Neural cell (in vitro differentiated cells): Measurements from ENCODE around the gene PIK3R6. TPM values are rescaled to one million over a fixed set of nuclear protein-coding genes. Genes with fewer than 3 reads are reported as not detected.

Experiments used
- H2AFZ ChIP-seq: fragments of 200-600, 300-800 bp; sonication (generic), shearing (Covaris generic); 2 replicates; pipeline ENCODE4 v1.6.0; 2014; ENCODE audit warnings: low read depth, mild to moderate bottlenecking, antibody characterized with exemption, low read length, moderate library complexity
- H3F3A ChIP-seq: fragments of 200-600 bp; shearing (Covaris generic); 2 replicates; pipeline ENCODE4 v1.6.1; 2016; ENCODE audit warnings: mild to moderate bottlenecking, moderate library complexity, mixed read lengths, antibody characterized with exemption, low read length; ENCODE audit not compliant: insufficient read depth, poor library complexity, severe bottlenecking
- H3K27ac ChIP-seq: fragments of 200-600, 300-800 bp; sonication (generic), shearing (Covaris generic); 2 replicates; pipeline ENCODE4 v1.5.1; 2014; ENCODE audit warnings: mild to moderate bottlenecking, low read length, moderate library complexity
- H3K27me3 ChIP-seq: fragments of 300-800, 200-600 bp; sonication (generic), shearing (Covaris generic); 2 replicates; pipeline ENCODE4 v1.6.0; 2014; ENCODE audit warnings: mild to moderate bottlenecking, low read depth, low read length, moderate library complexity; ENCODE audit not compliant: insufficient read depth
- H3K36me3 ChIP-seq: fragments of 300-800, 200-600 bp; sonication (generic), shearing (Covaris generic); 2 replicates; pipeline ENCODE4 v1.5.1; 2014; ENCODE audit warnings: mild to moderate bottlenecking, antibody characterized with exemption, low read length, moderate library complexity; ENCODE audit not compliant: insufficient read depth
- H3K4me2 ChIP-seq: fragments of 300-800, 200-600 bp; sonication (generic), shearing (Covaris generic); 2 replicates; pipeline ENCODE4 v1.6.0; 2014; ENCODE audit warnings: mild to moderate bottlenecking, low read length
- H3K4me3 ChIP-seq: fragments of 300-800, 200-600 bp; sonication (generic), shearing (Covaris generic); 2 replicates; pipeline ENCODE4 v1.5.1; 2014; ENCODE audit warnings: mild to moderate bottlenecking, low read length, moderate library complexity
- H3K79me2 ChIP-seq: fragments of 200-600 bp; shearing (Covaris generic); replicated peaks from 2 replicates; pipeline ENCODE4 v1.6.0; 2014; ENCODE audit warnings: mild to moderate bottlenecking, low read length, moderate library complexity; ENCODE audit not compliant: insufficient read depth
- H3K9ac ChIP-seq: fragments of 300-800, 200-600 bp; sonication (generic), shearing (Covaris generic); 2 replicates; pipeline ENCODE4 v1.6.1; 2016; ENCODE audit warnings: mild to moderate bottlenecking, low read length, mixed read lengths
- H3K9me2 ChIP-seq: fragments of 200-600 bp; shearing (Covaris generic); 2 replicates; pipeline ENCODE4 v1.6.1; 2016; ENCODE audit warnings: mild to moderate bottlenecking, low read length, mixed read lengths; ENCODE audit not compliant: insufficient read depth
- H3K9me3 ChIP-seq: fragments of 200-600, 300-800 bp; sonication (generic), shearing (Covaris generic); 2 replicates; pipeline ENCODE4 v1.6.1; 2016; ENCODE audit warnings: mild to moderate bottlenecking, mixed run types, low read length, moderate library complexity, mixed read lengths
- H4K20me1 ChIP-seq: fragments of 200-600 bp; shearing (Covaris generic); 2 replicates; pipeline ENCODE4 v1.6.1; 2016; ENCODE audit warnings: mild to moderate bottlenecking, mixed run types; ENCODE audit not compliant: insufficient read depth
- EP300 ChIP-seq: fragments of 450-650 bp; conservative IDR thresholded peaks from 2 replicates; pipeline ENCODE4 v1.6.1; 2014; ENCODE audit warnings: antibody characterized with exemption, mild to moderate bottlenecking, moderate library complexity; ENCODE audit not compliant: poor library complexity, severe bottlenecking
- EZH2 ChIP-seq: fragments of 200-600, 300-800 bp; shearing (Covaris generic), sonication (generic); IDR thresholded peaks from 2 replicates; pipeline ENCODE4 v1.6.1; 2014; ENCODE audit warnings: antibody characterized with exemption, low read length, borderline replicate concordance, mild to moderate bottlenecking; ENCODE audit not compliant: insufficient read depth, poor library complexity, severe bottlenecking
- MXI1 ChIP-seq: fragments of 450-650 bp; conservative IDR thresholded peaks from 2 replicates; pipeline ENCODE4 v1.6.1; 2014; ENCODE audit warnings: antibody characterized with exemption, mild to moderate bottlenecking; ENCODE audit not compliant: poor library complexity, severe bottlenecking
- POLR2AphosphoS5 ChIP-seq: IDR thresholded peaks from 2 replicates; pipeline ENCODE4 v1.6.1; 2012
- RAD21 ChIP-seq: fragments of 450-650 bp; conservative IDR thresholded peaks from 2 replicates; pipeline ENCODE4 v1.6.1; 2014; ENCODE audit warnings: antibody characterized with exemption, mild to moderate bottlenecking, moderate library complexity
- SMC3 ChIP-seq: fragments of 450-650 bp; conservative IDR thresholded peaks from 2 replicates; pipeline ENCODE4 v1.6.1; 2014; ENCODE audit warnings: antibody characterized with exemption, mild to moderate bottlenecking, moderate library complexity; ENCODE audit not compliant: poor library complexity
- TAF1 ChIP-seq: IDR thresholded peaks from 2 replicates; pipeline ENCODE4 v1.6.1; 2012; ENCODE audit warnings: low read depth
- polyA plus RNA-seq: library from polyadenylated mRNA; depleted of rRNA; stranded (reverse); fragments of >200 nt; gene quantifications from 2 replicates; pipeline ENCODE4 v1.2.3, GENCODE V29; 2014
- TF ChIP-seq, protein P1 (sequence below): fragments of 450-650 bp; IDR thresholded peaks from 2 replicates; pipeline ENCODE4 v1.5.1; 2014; ENCODE audit warnings: antibody characterized with exemption, mild to moderate bottlenecking, moderate library complexity; ENCODE audit not compliant: poor library complexity, severe bottlenecking
- TF ChIP-seq, protein P2 (sequence below): IDR thresholded peaks from 2 replicates; pipeline ENCODE4 v1.6.1; 2012; ENCODE audit warnings: borderline replicate concordance

PIK3R6 gene
- polyA plus RNA-seq, 1 donor from 2014 or later: not detected

DNA sequence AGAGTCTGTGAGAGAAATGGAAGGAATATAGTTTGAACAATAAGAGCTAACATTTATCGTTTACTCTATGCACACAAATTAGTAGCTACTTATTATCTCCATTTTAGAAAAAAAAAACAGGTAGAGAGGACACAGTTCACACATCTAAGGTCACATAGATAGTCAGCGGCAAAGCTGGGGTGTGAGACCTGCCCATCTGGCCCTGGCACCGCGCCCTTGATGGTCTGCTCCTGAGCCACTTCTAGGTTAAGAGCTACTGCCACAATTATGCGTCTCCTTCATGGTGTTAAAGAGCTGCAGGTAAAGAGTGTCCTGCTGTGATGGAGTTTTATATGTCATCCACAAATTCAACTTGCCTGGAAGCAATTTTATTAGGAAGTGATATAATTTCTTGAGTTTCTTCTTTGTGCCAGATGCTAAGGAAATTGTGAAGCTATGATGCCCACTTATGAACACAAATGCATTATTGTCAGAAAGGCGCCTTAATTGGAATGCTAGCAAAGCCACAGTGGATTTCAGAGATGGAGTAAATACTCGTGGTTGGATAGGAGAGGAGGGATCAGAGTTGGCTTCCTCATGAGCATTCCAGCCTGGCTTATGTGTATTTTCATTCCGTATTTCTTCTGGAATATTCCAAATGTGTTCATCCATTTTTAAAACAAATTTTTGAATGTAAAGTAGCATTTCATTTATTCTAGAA lies 47.0 kb downstream of the PIK3R6 start:
- H3K9me3 ChIP-seq: no peaks in the 10 kb centered on the region
- no peak overlapping the region for H3K9ac ChIP-seq
- no peak overlapping the region for H2AFZ ChIP-seq
- no peaks in the 10 kb centered on the region for H3F3A ChIP-seq
- H3K27me3 ChIP-seq: no peaks in the 10 kb centered on the region
- TF ChIP-seq SMC3: no peak
- TF ChIP-seq RAD21: no peak
- no peak for TF ChIP-seq POLR2AphosphoS5
- TF ChIP-seq, protein P1, sequence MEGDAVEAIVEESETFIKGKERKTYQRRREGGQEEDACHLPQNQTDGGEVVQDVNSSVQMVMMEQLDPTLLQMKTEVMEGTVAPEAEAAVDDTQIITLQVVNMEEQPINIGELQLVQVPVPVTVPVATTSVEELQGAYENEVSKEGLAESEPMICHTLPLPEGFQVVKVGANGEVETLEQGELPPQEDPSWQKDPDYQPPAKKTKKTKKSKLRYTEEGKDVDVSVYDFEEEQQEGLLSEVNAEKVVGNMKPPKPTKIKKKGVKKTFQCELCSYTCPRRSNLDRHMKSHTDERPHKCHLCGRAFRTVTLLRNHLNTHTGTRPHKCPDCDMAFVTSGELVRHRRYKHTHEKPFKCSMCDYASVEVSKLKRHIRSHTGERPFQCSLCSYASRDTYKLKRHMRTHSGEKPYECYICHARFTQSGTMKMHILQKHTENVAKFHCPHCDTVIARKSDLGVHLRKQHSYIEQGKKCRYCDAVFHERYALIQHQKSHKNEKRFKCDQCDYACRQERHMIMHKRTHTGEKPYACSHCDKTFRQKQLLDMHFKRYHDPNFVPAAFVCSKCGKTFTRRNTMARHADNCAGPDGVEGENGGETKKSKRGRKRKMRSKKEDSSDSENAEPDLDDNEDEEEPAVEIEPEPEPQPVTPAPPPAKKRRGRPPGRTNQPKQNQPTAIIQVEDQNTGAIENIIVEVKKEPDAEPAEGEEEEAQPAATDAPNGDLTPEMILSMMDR: no peak
- H3K27ac ChIP-seq: no peak overlapping the region
- H3K36me3 ChIP-seq: no peaks in the 10 kb centered on the region
- no peaks in the 10 kb centered on the region for H4K20me1 ChIP-seq
- no peak overlapping the region for H3K4me3 ChIP-seq
- no peak overlapping the region for H3K4me2 ChIP-seq
- no peaks in the 10 kb centered on the region for H3K79me2 ChIP-seq
- H3K9me2 ChIP-seq: no peaks in the 10 kb centered on the region

DNA sequence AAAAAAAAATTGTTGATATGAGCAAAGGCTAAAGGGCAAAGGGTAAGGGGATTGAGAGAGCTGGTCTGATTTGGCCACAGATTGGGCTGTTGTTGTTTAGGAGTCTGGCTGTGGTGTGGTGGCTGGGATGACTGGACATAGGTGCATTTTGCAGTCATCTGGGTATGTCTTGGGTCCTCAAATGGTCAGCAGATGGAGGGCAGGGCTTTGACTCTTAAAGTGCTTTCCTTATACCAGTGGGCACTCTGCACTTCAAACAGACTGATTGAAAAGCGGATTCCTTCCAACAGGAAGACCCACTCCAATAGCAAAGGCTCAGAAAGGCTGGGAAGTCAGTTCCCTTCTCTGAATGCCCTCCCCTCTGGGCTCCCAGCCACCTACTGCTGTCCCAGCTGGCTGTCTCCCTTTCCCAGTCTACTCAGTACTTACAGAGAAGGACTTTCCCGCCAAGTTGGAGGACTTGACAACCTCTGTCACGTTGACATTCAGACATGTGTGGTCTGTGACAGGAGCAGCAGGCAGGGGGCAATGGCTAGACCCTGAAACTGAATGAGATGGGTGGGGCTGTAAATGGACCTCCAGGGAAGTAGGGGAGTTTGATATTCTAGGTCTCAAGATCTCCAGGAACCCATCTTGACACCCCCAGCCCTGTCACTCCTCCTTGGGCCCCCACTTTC lies 48.7 kb downstream of the PIK3R6 start:
- Histone ChIP-seq H3K9me2 (no peaks in the 10 kb centered on the region), H4K20me1 (no peaks in the 10 kb centered on the region), H2AFZ (no peak overlapping the region), H3K36me3 (no peaks in the 10 kb centered on the region), H3K27ac (no peak overlapping the region), H3K9ac (no peak overlapping the region), H3K9me3 (no peaks in the 10 kb centered on the region), H3K79me2 (no peaks in the 10 kb centered on the region), H3K4me3 (no peak overlapping the region), H3F3A (no peaks in the 10 kb centered on the region), H3K27me3 (no peaks in the 10 kb centered on the region), H3K4me2 (no peak overlapping the region)
- TF ChIP-seq SMC3 (no peak), POLR2AphosphoS5 (no peak), MXI1 (no peak), TAF1 (no peak), EZH2 (no peak), RAD21 (no peak), EP300 (no peak)
- TF ChIP-seq, protein P2, sequence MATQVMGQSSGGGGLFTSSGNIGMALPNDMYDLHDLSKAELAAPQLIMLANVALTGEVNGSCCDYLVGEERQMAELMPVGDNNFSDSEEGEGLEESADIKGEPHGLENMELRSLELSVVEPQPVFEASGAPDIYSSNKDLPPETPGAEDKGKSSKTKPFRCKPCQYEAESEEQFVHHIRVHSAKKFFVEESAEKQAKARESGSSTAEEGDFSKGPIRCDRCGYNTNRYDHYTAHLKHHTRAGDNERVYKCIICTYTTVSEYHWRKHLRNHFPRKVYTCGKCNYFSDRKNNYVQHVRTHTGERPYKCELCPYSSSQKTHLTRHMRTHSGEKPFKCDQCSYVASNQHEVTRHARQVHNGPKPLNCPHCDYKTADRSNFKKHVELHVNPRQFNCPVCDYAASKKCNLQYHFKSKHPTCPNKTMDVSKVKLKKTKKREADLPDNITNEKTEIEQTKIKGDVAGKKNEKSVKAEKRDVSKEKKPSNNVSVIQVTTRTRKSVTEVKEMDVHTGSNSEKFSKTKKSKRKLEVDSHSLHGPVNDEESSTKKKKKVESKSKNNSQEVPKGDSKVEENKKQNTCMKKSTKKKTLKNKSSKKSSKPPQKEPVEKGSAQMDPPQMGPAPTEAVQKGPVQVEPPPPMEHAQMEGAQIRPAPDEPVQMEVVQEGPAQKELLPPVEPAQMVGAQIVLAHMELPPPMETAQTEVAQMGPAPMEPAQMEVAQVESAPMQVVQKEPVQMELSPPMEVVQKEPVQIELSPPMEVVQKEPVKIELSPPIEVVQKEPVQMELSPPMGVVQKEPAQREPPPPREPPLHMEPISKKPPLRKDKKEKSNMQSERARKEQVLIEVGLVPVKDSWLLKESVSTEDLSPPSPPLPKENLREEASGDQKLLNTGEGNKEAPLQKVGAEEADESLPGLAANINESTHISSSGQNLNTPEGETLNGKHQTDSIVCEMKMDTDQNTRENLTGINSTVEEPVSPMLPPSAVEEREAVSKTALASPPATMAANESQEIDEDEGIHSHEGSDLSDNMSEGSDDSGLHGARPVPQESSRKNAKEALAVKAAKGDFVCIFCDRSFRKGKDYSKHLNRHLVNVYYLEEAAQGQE: no peak
- TF ChIP-seq, protein P1: no peak
